Central memory CD8-positive, alpha-beta T cell (primary cell): ENCODE measurements around the gene PLIN5.

Source experiments
- ATAC-seq: fragments of 150-1000 bp; cut with Tn5 transposase; replicated peaks from 2 replicates; pipeline ENCODE4 v1.10.0; 2022; ENCODE audit warnings: mild to moderate bottlenecking, moderate FRiP score, moderate number of reproducible peaks; ENCODE audit not compliant: poor library complexity, severe bottlenecking; ENCODE audit errors: extremely low read depth
- DNase-seq, 2 donors: peaks; one replicate each; pipeline ENCODE4 v3.0.0; 2021; ENCODE audit warnings: low spot score in 2 of 2
- H3K27ac Mint-ChIP-seq: one replicate; pipeline ENCODE4 v1.8.0; 2022; ENCODE audit warnings: low read depth, mild to moderate bottlenecking, moderate library complexity, mixed read lengths
- H3K27me3 Mint-ChIP-seq: one replicate; pipeline ENCODE4 v1.8.0; 2022; ENCODE audit warnings: mixed read lengths
- H3K36me3 Mint-ChIP-seq: one replicate; pipeline ENCODE4 v1.8.0; 2022; ENCODE audit warnings: mild to moderate bottlenecking, moderate library complexity, mixed read lengths; ENCODE audit not compliant: insufficient read depth
- H3K4me1 Mint-ChIP-seq: one replicate; pipeline ENCODE4 v1.8.0; 2022; ENCODE audit warnings: mixed read lengths
- H3K4me3 Mint-ChIP-seq: one replicate; pipeline ENCODE4 v1.8.0; 2022; ENCODE audit warnings: mild to moderate bottlenecking, moderate library complexity, mixed read lengths
- H3K9me3 Mint-ChIP-seq: one replicate; pipeline ENCODE4 v1.8.0; 2022; ENCODE audit warnings: mixed read lengths

PLIN5 gene

GRCh38 chr19:4521170-4521887, 13.7 kb downstream of the PLIN5 start:
- peaks cover 5% of the 10 kb centered on the region for H3K4me1 Mint-ChIP-seq
- no peaks in the 10 kb centered on the region for H3K9me3 Mint-ChIP-seq
- H3K27me3 Mint-ChIP-seq = peaks cover 22% of the 10 kb centered on the region
- no peaks in the 10 kb centered on the region for H3K36me3 Mint-ChIP-seq
- no peak overlapping the region for H3K4me3 Mint-ChIP-seq
- ATAC-seq = no peak
- DNase-seq = no peak
- no peak overlapping the region for H3K27ac Mint-ChIP-seq

- Mint-ChIP-seq H3K9me3 (no peaks in the 10 kb centered on the region), H3K27ac (no peak overlapping the region), H3K27me3 (peaks cover 22% of the 10 kb centered on the region)
These were observed 15.3 kb downstream of the PLIN5 start for GRCh38 chr19:4519521-4520277.

DNA sequence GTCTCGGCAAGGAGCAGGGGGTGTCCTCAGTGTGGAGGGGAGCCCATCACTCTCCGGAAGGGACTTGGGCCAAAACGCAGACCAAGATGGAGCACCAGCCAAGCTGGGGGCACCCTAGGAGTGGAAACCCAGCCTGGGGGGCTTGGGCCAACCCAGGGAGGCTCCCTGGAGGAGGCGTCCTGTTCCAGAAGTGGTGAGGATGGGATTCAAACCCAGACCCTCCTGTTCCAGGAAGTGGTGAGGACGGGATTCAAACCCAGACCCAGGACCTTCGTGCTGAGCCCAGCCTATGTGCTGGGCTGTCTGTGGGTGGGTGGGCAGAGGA, 15.9 kb downstream of the PLIN5 start:
- Mint-ChIP-seq H3K4me1 (peaks cover 5% of the 10 kb centered on the region), H3K9me3 (no peaks in the 10 kb centered on the region), H3K4me3 (no peak overlapping the region), H3K27me3 (peaks cover 22% of the 10 kb centered on the region), H3K36me3 (no peaks in the 10 kb centered on the region), H3K27ac (no peak overlapping the region)
- DNase-seq (no peak), ATAC-seq (no peak)

More at GRCh38 chr19:4519521-4520277, 15.3 kb downstream of the PLIN5 start:
- H3K4me1 Mint-ChIP-seq = peaks cover 5% of the 10 kb centered on the region
- ATAC-seq = no peak
- DNase-seq = no peak
- no peaks in the 10 kb centered on the region for H3K36me3 Mint-ChIP-seq
- no peak overlapping the region for H3K4me3 Mint-ChIP-seq

DNA sequence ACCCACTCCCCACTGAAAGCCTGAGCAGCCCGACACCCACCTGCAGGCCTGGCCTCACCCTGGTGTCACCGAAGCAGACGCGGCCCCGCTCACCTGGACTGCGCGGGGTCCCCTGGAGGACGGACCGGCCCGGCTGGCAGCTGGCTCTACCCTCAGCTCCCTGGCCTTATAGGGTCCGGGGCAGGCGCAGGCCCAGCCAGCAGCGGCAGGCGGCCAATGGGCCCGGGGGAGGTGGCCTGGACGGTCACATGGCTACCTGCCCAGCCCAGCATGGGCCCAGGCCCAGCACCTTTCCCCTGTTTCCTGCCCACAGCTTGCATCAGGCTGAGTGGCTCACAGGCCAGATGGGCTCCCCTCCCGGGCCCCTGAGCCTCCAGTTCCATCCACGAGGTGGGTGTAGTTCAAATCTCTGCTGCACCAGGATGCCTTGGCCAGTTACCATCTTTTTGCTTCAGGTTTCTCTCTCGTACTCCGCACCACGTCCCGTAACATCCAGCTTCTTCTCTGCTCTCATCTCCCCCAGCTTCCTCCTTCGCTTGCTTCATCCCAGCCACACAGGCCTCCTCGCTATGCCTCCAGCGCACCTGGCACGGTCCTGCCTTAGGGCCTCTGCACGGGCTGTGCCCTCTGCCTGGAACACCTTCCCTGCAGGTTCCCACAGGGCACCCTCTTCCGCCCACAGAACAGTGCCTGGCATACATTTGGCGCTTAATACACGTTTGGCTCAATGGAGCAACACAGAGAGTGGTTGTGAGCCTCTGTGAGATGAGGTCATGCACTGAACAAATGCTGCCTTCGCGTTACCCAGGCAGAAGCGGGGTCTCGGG, 16.5 kb downstream of the PLIN5 start, which contains the start of gene PLIN4:
Gene PLIN4, minus strand, starts transcription at position 142 of the 827 bp plus-strand sequence. CDS start 214 bp downstream, outside the sequence.
- ATAC-seq (no peak), DNase-seq (no peak)
- Mint-ChIP-seq H3K4me1 (peaks cover 5% of the 10 kb centered on the region), H3K4me3 (no peak within 1 kb of the TSS), H3K27ac (no peak within 1 kb of the TSS), H3K9me3 (no peaks in the 10 kb centered on the region), H3K36me3 (no peaks in the 10 kb centered on the region), H3K27me3 (peaks cover 22% of the 10 kb centered on the region)

GRCh38 chr19:4517451-4518057, 17.5 kb downstream of the PLIN5 start:
- H3K9me3 Mint-ChIP-seq = no peaks in the 10 kb centered on the region
- DNase-seq (no peak), ATAC-seq (no peak)
- no peaks in the 10 kb centered on the region for H3K36me3 Mint-ChIP-seq
- H3K27ac Mint-ChIP-seq = no peak overlapping the region
- peaks cover 5% of the 10 kb centered on the region for H3K4me1 Mint-ChIP-seq
- H3K27me3 Mint-ChIP-seq = peaks cover 22% of the 10 kb centered on the region
- H3K4me3 Mint-ChIP-seq = no peak overlapping the region

- no peaks in the 10 kb centered on the region for H3K36me3 Mint-ChIP-seq
- H3K4me3 Mint-ChIP-seq = no peak overlapping the region
- H3K27me3 Mint-ChIP-seq = peaks cover 22% of the 10 kb centered on the region
- H3K27ac Mint-ChIP-seq = no peak overlapping the region
- ATAC-seq = no peak
- peaks cover 5% of the 10 kb centered on the region for H3K4me1 Mint-ChIP-seq
- H3K9me3 Mint-ChIP-seq = no peaks in the 10 kb centered on the region
- no peak for DNase-seq
These were observed 18.1 kb downstream of the PLIN5 start for GRCh38 chr19:4516939-4517300.

DNA sequence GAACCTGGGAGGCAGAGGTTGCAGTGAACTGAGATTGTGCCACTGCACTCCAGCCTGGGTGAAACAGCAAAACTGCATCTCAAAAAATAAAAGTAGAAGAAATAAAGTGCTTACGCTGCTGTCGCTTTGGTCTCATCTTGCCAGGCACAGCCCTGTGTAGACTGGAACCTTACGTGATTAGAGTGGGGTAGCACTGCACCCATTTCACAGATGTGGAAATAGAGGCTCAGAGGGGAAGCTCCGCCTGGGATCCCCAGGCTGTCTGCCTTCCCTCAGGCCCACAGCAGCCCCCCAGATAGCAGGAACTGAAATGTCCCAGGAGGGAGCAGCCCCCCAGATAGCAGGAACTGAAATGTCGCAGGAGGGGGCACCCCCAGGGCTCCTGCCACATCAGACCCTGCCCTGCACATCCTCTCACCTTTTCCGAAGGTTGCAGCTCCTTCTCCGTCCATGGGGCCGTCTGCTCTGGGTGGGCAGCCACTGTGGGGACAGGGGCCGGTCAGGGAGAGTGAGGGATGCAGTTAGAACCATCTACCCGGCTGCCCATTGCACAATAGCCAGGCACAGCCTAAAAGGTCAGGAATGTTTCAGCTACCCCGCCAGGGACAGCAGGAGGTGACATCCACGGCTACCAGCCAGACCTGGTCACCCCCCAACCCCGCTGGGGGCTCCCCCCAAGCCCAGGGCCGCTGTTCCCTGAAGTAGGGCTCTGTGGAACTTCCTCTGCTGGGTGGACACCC, 18.7 kb downstream of the PLIN5 start:
- Mint-ChIP-seq H3K4me3 (no peak overlapping the region), H3K27ac (no peak overlapping the region), H3K4me1 (peaks cover 5% of the 10 kb centered on the region), H3K36me3 (no peaks in the 10 kb centered on the region), H3K27me3 (peaks cover 17% of the 10 kb centered on the region), H3K9me3 (no peaks in the 10 kb centered on the region)
- ATAC-seq = no peak
- DNase-seq = no peak

GRCh38 chr19:4515732-4516131, 19.3 kb downstream of the PLIN5 start:
- no peak overlapping the region for H3K4me3 Mint-ChIP-seq
- H3K36me3 Mint-ChIP-seq = no peaks in the 10 kb centered on the region
- H3K27me3 Mint-ChIP-seq = peaks cover 10% of the 10 kb centered on the region
- DNase-seq = no peak
- ATAC-seq = no peak
- no peaks in the 10 kb centered on the region for H3K9me3 Mint-ChIP-seq
- peaks cover 5% of the 10 kb centered on the region for H3K4me1 Mint-ChIP-seq
- no peak overlapping the region for H3K27ac Mint-ChIP-seq

DNA sequence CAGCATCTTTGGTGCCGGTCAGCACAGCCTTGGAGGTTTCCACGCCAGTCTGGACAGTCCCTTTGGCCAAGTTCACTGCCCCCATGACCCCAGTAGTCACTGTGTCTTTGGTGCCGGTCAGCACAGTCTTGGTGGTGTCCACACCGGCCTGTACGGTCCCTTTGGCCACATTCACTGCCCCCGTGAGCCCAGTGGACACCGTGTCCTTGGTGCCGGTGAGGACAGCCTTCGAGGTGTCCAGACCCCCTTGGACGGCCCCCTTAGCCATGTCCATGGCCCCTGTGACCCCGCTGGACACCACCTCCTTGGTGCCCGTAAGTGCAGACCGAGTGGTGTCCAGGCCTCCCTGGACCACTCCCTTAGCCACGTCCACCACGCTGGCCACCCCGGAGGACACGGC, 21.8 kb downstream of the PLIN5 start:
- H3K27ac Mint-ChIP-seq = no peak overlapping the region
- H3K4me1 Mint-ChIP-seq = no peaks in the 10 kb centered on the region
- no peaks in the 10 kb centered on the region for H3K36me3 Mint-ChIP-seq
- no peaks in the 10 kb centered on the region for H3K27me3 Mint-ChIP-seq
- no peaks in the 10 kb centered on the region for H3K9me3 Mint-ChIP-seq
- no peak for DNase-seq
- no peak overlapping the region for H3K4me3 Mint-ChIP-seq
- ATAC-seq = no peak

DNA sequence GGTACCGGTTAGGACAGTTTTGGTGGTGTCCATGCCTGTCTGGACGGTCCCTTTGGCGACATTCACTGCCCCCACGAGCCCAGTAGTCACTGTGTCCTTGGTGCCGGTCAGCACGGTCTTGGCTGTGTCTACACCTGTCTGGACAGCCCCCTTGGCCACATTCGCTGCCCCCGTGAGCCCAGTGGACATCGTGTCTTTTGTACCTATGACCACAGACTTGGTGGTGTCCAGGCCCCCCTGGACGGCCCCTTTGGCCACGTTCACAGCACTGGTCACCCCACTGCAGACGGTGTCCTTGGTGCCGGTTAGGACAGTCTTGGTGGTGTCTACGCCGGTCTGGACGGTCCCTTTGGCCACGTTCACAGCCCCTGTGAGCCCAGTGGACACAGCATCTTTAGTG, 23.0 kb downstream of the PLIN5 start:
- Mint-ChIP-seq H3K4me3 (no peak overlapping the region), H3K9me3 (no peaks in the 10 kb centered on the region), H3K4me1 (no peaks in the 10 kb centered on the region), H3K27ac (no peak overlapping the region), H3K27me3 (no peaks in the 10 kb centered on the region), H3K36me3 (no peaks in the 10 kb centered on the region)
- no peak for ATAC-seq
- DNase-seq = no peak

- no peaks in the 10 kb centered on the region for H3K36me3 Mint-ChIP-seq
- no peak overlapping the region for H3K4me3 Mint-ChIP-seq
- H3K27me3 Mint-ChIP-seq = no peaks in the 10 kb centered on the region
- peaks cover 3% of the 10 kb centered on the region for H3K4me1 Mint-ChIP-seq
- H3K9me3 Mint-ChIP-seq = no peaks in the 10 kb centered on the region
- H3K27ac Mint-ChIP-seq = no peak overlapping the region
- DNase-seq (no peak), ATAC-seq (no peak)
These were observed 23.5 kb downstream of the PLIN5 start for GRCh38 chr19:4511300-4512054.
